ENCODE measurements around the gene FAM227B.
"Not testable (repeated sequence)": the region's sequence is repeated elsewhere in the genome, so short reads cannot be mapped to it uniquely, and the experiment has no call there.

FAM227B gene

GRCh38 chr15:49620199-49620598, 419 bp downstream of the FAM227B start:
- TF ChIP-seq HDGF (IDR thresholded peaks at IDR 0.05; ENCODE audit: borderline replicate concordance) (no peak), FOXA1 (IDR thresholded peaks at IDR 0.05) (no peak), ELF4 (IDR thresholded peaks at IDR 0.05) (no peak), SP1 (IDR thresholded peaks at IDR 0.05) (no peak), L3MBTL2 (conservative IDR thresholded peaks at IDR 0.05) (no peak), TARDBP (IDR thresholded peaks at IDR 0.05) (no peak), ZNF384 (IDR thresholded peaks at IDR 0.05) (no peak)
- ChIA-PET CTCF (no interaction called here), POLR2A (interaction anchor here (1.0 kb wide), 1 partner anchor 11 kb away, joined by 4 read pairs; no protein-coding TSS in a partner anchor)
- DNase-seq (ENCODE audit: extremely low spot score): no peak

DNA sequence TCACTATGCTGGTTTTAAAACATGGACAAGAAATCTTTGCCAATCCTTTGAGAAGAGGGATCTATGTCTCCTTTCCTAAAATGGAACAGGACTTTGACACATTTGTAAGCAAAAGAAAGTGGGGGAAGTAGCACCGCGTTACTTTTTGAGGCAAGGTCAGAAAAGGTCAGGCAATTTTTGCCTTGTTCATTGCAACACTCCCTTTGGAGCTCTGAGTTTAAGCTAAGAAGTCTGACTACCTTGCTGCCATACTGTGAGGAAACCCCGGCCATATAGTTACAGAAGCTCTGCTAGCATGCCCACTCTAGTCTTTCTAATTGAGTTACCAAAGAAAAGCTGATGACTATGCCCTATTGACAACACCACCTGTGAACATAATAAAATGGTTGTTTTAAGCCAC, 1.4 kb downstream of the FAM227B start:
- POLR2A ChIA-PET: no interaction called here
- DNase-seq (ENCODE audit: extremely low spot score): no peak
- TF ChIP-seq TARDBP (IDR thresholded peaks at IDR 0.05) (no peak), NFRKB (IDR thresholded peaks at IDR 0.05) (no peak), FOXA1 (IDR thresholded peaks at IDR 0.05) (no peak), ELF4 (IDR thresholded peaks at IDR 0.05) (no peak), SP1 (IDR thresholded peaks at IDR 0.05) (no peak), ZNF384 (IDR thresholded peaks at IDR 0.05) (no peak), FOXM1 (IDR thresholded peaks at IDR 0.05; ENCODE audit: borderline replicate concordance) (no peak), LEF1 (IDR thresholded peaks at IDR 0.05; ENCODE audit: borderline replicate concordance) (no peak), L3MBTL2 (conservative IDR thresholded peaks at IDR 0.05) (no peak), ARNT (IDR thresholded peaks at IDR 0.05) (no peak), CTBP1 (IDR thresholded peaks at IDR 0.05; ENCODE audit: borderline replicate concordance) (no peak), SUZ12 (IDR thresholded peaks at IDR 0.05) (no peak), FOXK2 (IDR thresholded peaks at IDR 0.05) (no peak), PKNOX1 (IDR thresholded peaks at IDR 0.05) (no peak), HDGF (IDR thresholded peaks at IDR 0.05; ENCODE audit: borderline replicate concordance) (no peak), BHLHE40 (IDR thresholded peaks at IDR 0.05; ENCODE audit: borderline replicate concordance) (no peak)
- CTCF ChIA-PET: no interaction called here

GRCh38 chr15:49612240-49612639, 8.4 kb downstream of the FAM227B start:
- POLR2A ChIA-PET; DNase-seq (ENCODE audit: extremely low spot score); CTCF ChIA-PET: not testable (repeated sequence)

GRCh38 chr15:49610157-49610918, 10.3 kb downstream of the FAM227B start:
- no peak for TF ChIP-seq SUZ12 (IDR thresholded peaks at IDR 0.05)
- TF ChIP-seq L3MBTL2 (conservative IDR thresholded peaks at IDR 0.05): no peak
- no peak for TF ChIP-seq FOXK2 (IDR thresholded peaks at IDR 0.05)
- TF ChIP-seq ARNT (IDR thresholded peaks at IDR 0.05): no peak
- no peak for TF ChIP-seq BHLHE40 (IDR thresholded peaks at IDR 0.05; ENCODE audit: borderline replicate concordance)
- no peak for TF ChIP-seq SP1 (IDR thresholded peaks at IDR 0.05)
- TF ChIP-seq NFRKB (IDR thresholded peaks at IDR 0.05): no peak
- no peak for TF ChIP-seq FOXA1 (IDR thresholded peaks at IDR 0.05)
- no peak for DNase-seq (ENCODE audit: extremely low spot score)
- POLR2A ChIA-PET: no interaction called here
- CTCF ChIA-PET: no interaction called here

- ChIA-PET CTCF (no interaction called here), POLR2A (no interaction called here)
- TF ChIP-seq FOXA1 (IDR thresholded peaks at IDR 0.05): no peak
- no peak for TF ChIP-seq ZNF384 (IDR thresholded peaks at IDR 0.05)
- no peak for TF ChIP-seq SP1 (IDR thresholded peaks at IDR 0.05)
- TF ChIP-seq HDGF (IDR thresholded peaks at IDR 0.05; ENCODE audit: borderline replicate concordance): no peak
- TF ChIP-seq L3MBTL2 (conservative IDR thresholded peaks at IDR 0.05): no peak
- no peak for TF ChIP-seq ARNT (IDR thresholded peaks at IDR 0.05)
- no peak for TF ChIP-seq PKNOX1 (IDR thresholded peaks at IDR 0.05)
- no peak for TF ChIP-seq FOXK2 (IDR thresholded peaks at IDR 0.05)
- DNase-seq (ENCODE audit: extremely low spot score): no peak
Measured at GRCh38 chr15:49606594-49606993, 14.0 kb downstream of the FAM227B start.

GRCh38 chr15:49605588-49605987, 15.0 kb downstream of the FAM227B start:
- TF ChIP-seq FOXK2 (IDR thresholded peaks at IDR 0.05): no peak
- DNase-seq (ENCODE audit: extremely low spot score): no peak
- ChIA-PET CTCF (no interaction called here), POLR2A (no interaction called here)

GRCh38 chr15:49604625-49605409, 15.8 kb downstream of the FAM227B start:
- no peak for TF ChIP-seq SUZ12 (IDR thresholded peaks at IDR 0.05)
- no peak for TF ChIP-seq CTBP1 (IDR thresholded peaks at IDR 0.05; ENCODE audit: borderline replicate concordance)
- TF ChIP-seq ELF4 (IDR thresholded peaks at IDR 0.05): no peak
- TF ChIP-seq PKNOX1 (IDR thresholded peaks at IDR 0.05): no peak
- no peak for TF ChIP-seq TARDBP (IDR thresholded peaks at IDR 0.05)
- TF ChIP-seq LEF1 (IDR thresholded peaks at IDR 0.05; ENCODE audit: borderline replicate concordance): no peak
- no peak for TF ChIP-seq ZNF384 (IDR thresholded peaks at IDR 0.05)
- DNase-seq (ENCODE audit: extremely low spot score): no peak
- ChIA-PET POLR2A (no interaction called here), CTCF (no interaction called here)

GRCh38 chr15:49592829-49593316, 27.7 kb downstream of the FAM227B start:
- CTCF ChIA-PET; DNase-seq (ENCODE audit: extremely low spot score); POLR2A ChIA-PET: not testable (repeated sequence)
